HuH-7.5 (cell line): Measurements from ENCODE around the gene STAP1.
"Not testable (repeated sequence)": the region's sequence is repeated elsewhere in the genome, so short reads cannot be mapped to it uniquely, and the experiment has no call there.

Experiments
- DNase-seq: peaks from one replicate; pipeline ENCODE4 v3.0.0; 2011; ENCODE audit warnings: low spot score

Gene STAP1, protein sequence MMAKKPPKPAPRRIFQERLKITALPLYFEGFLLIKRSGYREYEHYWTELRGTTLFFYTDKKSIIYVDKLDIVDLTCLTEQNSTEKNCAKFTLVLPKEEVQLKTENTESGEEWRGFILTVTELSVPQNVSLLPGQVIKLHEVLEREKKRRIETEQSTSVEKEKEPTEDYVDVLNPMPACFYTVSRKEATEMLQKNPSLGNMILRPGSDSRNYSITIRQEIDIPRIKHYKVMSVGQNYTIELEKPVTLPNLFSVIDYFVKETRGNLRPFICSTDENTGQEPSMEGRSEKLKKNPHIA

DNA sequence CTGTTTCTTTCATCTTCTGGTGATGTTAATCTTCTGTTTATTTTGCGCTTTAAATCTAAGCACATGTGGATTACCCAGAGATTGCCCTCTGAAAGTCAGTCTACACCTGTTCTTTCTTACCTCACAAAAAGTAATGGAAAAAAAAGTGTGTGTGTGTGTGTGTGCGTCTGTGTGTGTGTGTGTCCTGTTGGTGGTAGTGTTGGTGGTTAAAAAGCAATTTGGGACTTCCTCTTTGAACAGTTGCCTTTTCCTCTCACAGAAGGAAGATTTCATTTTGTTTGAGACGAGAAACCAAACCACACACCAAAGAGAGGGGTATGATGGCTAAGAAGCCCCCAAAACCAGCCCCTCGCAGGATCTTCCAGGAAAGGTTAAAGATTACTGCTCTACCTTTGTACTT is at the start of gene STAP1:
STAP1 (plus strand) TSS at position 235 of the 400 bp plus-strand sequence; CDS start at position 318, 83 bp downstream.
- no peak for DNase-seq

DNA sequence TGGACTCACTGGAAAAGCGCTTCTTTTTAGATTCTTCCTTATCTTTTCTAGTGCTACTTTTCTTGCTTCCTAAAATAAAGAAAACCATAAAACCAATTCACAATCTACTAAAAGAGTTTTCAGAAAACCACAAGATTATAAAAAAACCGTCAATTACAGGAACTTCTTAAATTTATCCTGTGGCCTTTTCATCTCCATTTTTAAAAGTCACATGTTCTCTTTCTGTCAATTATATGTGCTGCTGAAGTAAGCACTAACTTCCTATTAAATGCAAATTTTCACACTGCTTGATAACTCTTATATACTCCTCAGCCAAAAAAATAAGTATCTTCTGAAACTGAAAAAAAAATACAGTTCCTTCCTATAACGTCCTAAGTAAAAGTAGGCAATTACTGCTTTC is 46.0 kb upstream of the STAP1 start:
- DNase-seq, result no peak

- DNase-seq, result no peak
Measured at GRCh38 chr4:67520141-67520540, 38.4 kb upstream of the STAP1 start.

GRCh38 chr4:67521506-67521905 is 37.0 kb upstream of the STAP1 start:
- DNase-seq, result no peak

GRCh38 chr4:67522230-67522629 is 36.3 kb upstream of the STAP1 start:
- no peak for DNase-seq

- no peak for DNase-seq
Measured at GRCh38 chr4:67522851-67523671, 35.5 kb upstream of the STAP1 start.

- not testable (repeated sequence) for DNase-seq
Measured at GRCh38 chr4:67524140-67524539, 34.4 kb upstream of the STAP1 start.

GRCh38 chr4:67531379-67531962 is 27.1 kb upstream of the STAP1 start:
- DNase-seq, result no peak

DNA sequence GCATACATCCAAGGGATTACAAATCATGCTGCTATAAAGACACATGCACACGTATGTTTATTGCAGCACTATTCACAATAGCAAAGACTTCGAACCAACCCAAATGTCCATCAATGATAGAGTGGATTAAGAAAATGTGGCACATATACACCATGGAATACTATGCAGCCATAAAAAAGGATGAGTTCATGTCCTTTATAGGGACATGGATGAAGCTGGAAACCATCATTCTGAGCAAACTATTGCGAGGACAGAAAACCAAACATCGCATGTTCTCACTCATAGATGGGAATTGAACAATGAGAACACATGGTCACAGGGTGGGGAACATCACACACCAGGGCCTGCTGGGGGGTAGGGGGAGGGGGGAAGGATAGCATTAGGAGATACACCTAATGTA is 26.1 kb upstream of the STAP1 start:
- DNase-seq, result not testable (repeated sequence)

DNA sequence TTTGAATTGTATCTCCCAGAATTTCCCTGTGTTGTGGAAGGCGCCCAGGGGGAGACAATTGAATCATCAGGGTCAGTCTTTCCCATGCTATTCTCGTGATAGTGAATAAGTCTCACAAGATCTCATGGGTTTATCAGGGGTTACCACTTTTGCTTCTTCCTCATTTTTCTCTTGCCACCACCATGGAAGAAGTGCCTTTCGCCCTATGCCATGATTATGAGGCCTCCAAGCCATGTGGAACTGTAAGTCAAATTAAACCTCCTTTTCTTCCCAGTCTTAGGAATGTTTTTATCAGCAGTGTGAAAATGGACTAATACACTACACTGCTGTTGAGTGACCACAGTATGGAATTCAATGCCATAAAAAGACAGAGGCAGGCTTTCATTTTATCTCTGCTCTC is 25.4 kb upstream of the STAP1 start:
- no peak for DNase-seq

GRCh38 chr4:67535280-67535840 is 23.2 kb upstream of the STAP1 start:
- DNase-seq, result no peak

DNA sequence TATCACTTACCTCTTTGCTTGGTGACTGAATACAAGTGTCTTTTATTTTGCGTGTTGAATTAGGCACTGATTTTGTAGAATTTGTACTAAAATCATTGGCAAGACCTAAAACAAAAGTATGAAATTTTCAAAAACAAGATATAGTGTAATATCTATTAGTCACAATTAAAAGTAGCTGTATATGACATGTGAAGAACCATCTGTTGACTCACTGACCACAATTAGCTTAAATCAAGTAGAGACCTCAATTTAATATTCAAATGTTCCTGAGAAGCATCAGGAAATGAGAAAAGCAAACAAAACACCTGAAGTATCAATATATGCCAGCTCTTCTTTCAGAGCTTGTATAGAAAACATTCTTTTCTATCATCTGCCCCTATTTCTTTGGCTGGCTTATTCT is 18.7 kb upstream of the STAP1 start:
- DNase-seq, result no peak

DNA sequence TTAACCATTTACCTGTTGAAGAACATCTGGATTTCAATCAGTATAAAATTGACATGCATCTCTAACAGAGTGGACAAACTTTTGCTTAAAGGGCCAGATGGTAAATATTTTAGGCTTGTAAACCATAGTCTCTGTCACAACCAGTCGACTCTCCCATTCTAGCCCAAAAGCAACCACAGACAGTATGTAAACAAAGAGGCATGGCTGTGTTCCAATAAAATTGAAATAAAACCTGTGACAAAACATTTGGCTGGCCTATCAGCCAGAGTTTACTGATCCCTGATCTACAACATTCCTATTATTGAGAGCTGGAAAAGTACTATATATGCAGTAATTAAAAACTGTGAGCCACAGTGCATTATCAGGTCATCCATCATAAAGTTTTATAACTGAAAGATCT is 16.5 kb upstream of the STAP1 start:
- no peak for DNase-seq

DNA sequence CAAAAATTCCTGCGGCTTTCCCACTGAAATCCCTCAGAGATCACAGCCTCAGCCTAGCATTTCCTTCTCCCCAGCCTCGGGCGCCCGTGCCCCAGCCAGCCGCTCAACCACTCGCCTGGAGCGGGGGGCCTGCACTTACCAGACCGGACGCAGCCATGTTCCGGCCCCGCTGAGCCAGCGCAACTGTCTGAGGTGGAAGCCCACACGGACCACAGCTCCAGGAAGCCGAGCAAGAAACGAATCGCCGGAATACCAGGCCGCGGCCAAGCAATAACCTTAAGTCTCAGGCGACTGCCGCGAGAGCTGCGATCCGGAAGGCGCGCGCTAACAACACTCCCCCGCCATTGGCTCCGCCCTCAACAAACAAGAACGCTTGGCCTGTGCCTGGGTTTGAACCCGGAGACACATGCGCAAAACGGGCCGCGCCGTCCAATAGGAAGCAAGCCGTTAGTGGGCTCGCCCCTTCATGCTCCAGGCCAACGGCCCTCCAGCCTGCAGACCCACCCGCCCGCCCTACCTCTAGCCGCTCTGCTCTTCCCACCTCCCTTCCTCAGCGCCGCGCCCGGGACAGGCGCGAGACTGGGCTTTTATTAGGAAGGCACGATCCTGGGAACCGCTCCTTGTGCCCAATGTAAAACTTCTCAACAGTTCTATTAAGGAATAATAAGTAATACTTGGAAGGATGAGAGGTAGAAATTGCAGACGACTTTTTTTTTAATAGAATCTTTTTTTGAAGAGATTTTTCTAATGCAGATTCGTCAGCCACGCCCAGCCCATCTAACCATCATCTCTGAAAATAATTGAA is 13.1 kb upstream of the STAP1 start, which contains the start of gene CENPC:
CENPC (minus strand) TSS at position 305 of the 805 bp plus-strand sequence; CDS start at position 157, 148 bp downstream.
- DNase-seq, result peak; percentile 64

DNA sequence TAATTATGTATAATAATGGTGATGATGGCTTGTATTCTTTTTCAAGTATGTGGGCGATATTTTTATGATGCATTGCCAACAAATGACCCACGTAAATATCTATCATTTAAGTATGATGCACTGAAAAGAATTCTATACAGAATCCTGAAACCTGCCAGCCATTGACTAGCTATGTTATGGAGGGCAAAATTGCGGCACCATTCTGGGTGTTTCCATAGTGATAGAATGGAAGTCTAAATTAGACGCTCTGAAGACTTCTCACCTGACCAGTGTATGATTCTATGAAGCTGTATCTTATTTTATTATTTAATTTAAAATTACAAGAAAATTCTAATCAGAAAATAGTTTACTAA is 12.5 kb upstream of the STAP1 start:
- DNase-seq, result no peak

DNA sequence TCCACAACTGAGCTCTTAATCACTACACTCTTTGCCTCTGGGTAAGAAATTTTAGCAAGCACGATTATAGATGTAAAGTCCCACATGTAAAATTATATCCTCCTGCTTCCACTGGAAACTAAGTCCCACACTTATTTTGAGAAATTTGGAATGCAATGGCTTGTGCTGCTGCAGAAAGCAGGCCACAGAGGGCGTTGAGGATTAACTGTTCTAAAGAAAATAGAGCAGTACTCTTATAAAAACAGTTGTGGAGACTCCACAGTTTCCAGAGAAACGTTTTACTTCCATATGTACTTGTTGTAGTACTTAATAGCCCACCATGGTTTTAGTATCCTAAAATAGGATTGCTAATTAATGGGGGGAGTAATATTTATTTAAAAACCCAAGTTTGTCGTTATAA is 11.6 kb upstream of the STAP1 start:
- no peak for DNase-seq

DNA sequence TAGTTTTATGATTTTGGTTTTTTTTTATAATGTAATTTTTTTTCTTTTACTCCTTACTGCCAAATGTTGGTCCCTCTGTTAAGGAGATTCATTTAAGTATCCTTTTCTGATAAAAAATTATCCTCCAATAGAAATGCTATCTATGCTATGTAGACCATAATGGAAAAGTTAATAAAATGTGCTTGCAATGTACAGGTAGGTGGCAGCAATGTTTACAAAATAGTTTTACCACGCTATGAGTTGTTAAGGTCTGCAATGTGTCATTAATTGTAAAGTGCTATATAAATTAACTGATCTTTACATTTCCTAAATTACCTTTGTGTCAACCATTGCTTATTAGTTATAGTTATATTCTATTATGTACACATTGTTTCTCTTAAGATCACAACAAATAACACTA is 9.4 kb upstream of the STAP1 start:
- DNase-seq, result no peak

- no peak for DNase-seq
Measured at GRCh38 chr4:67550451-67550850, 8.1 kb upstream of the STAP1 start.

DNA sequence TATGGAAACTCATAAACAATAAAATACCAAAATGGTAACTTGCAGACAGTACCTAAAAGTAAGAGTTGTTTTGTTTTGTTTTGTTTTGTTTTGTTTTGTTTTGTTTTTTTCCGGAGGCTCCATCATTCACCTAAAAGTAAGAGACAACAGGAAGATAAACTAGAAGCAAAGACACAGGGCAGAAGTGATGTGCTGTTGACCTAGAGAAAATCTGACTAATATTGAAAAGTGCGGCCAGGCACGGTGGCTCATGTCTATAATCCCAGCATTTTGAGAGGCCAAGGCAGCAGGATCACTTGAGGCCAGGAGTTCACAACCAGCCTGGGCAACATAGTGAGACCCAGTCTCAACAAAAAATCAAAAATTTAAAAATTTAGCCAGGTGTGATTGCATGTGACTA is 7.7 kb upstream of the STAP1 start:
- DNase-seq, result no peak

GRCh38 chr4:67552146-67552792 is 6.3 kb upstream of the STAP1 start:
- not testable (repeated sequence) for DNase-seq

DNA sequence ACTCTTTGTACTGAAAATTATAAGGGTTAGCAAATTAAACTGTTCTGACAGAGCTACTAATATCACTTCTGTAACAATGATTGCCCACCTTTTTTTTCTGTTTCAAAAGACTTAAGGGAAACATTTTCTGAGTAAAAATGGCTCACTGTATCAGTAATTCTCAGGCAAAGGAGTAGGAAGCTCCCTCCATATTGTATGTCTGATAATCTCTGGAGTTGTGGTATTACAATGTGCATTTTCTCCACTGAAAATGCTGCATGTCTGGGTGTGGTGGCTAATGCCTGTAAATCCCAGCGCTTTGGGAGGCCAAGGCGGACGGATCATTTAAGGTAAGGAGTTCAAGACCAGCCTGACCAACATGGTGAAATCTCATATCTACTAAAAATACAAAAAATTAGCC is 4.4 kb upstream of the STAP1 start:
- no peak for DNase-seq
